Kidney (tissue), 14 donors: ENCODE measurements around the gene ZFP1. TPM values are rescaled to one million over a fixed set of nuclear protein-coding genes. Genes with fewer than 3 reads are reported as not detected.

ENCODE experiments used
- DNase-seq, 5 donors: peaks; one replicate each; pipeline ENCODE4 v3.0.0-alpha.2; 2013 to 2020
- FAIRE-seq: peaks from 2 replicates; lab custom pipeline; 2012; peaks lifted over from hg19 to GRCh38; lab: Jason Lieb, UNC
- H3K27ac ChIP-seq, 2 donors: one replicate each; pipeline ENCODE4 v1.7.0; 2013; ENCODE audit warnings: low read depth in 2 of 2, low read length in 2 of 2, inconsistent platforms in 1 of 2
- H3K27me3 ChIP-seq: one replicate; pipeline ENCODE4 v1.7.1; 2013; ENCODE audit warnings: low read length, inconsistent platforms; ENCODE audit not compliant: control insufficient read depth, insufficient read depth
- H3K36me3 ChIP-seq, 3 donors: one replicate each; pipeline versions ENCODE4 v1.7.0 to v1.7.1; 2013; ENCODE audit warnings: low read length in 3 of 3, control low read depth in 1 of 3, inconsistent platforms in 1 of 3; ENCODE audit not compliant: insufficient read depth in 3 of 3, control insufficient read depth in 2 of 3
- H3K4me1 ChIP-seq, 3 donors: one replicate each; pipeline versions ENCODE4 v1.7.0 to v1.7.1; 2013; ENCODE audit warnings: low read length in 3 of 3, inconsistent platforms in 1 of 3, low read depth in 1 of 3; ENCODE audit not compliant: control insufficient read depth in 2 of 3, insufficient read depth in 2 of 3
- H3K4me3 ChIP-seq, 3 donors: one replicate each; pipeline versions ENCODE4 v1.7.0 to v1.8.1; 2013; ENCODE audit warnings: low read length in 3 of 3, control low read depth in 1 of 3, inconsistent platforms in 1 of 3
- H3K9ac ChIP-seq, 3 donors: one replicate each; pipeline versions ENCODE4 v1.7.0 to v1.7.1; 2013; ENCODE audit warnings: low read length in 3 of 3, control low read depth in 1 of 3, inconsistent platforms in 1 of 3
- H3K9me3 ChIP-seq, 3 donors: one replicate each; pipeline versions ENCODE4 v1.7.0 to v1.7.1; 2013; ENCODE audit warnings: low read length in 3 of 3, control low read depth in 1 of 3, inconsistent platforms in 1 of 3; ENCODE audit not compliant: control insufficient read depth in 2 of 3, insufficient read depth in 1 of 3
- CTCF ChIP-seq: IDR thresholded peaks from 3 replicates; pipeline ENCODE4 v1.5.1; 2012; ENCODE audit warnings: mild to moderate bottlenecking, moderate library complexity, borderline replicate concordance; ENCODE audit not compliant: insufficient read depth; ENCODE audit errors: extremely low read depth
- intact Hi-C: fragments of 100-400 bp; cut with DNase I; formaldehyde crosslinking; loops from one replicate; pipeline ENCODE4 v1.11.1; 2022
- polyA plus RNA-seq: library from polyadenylated mRNA; stranded (reverse); fragments of 350-450 nt; fragmentation: Illumina TruSeq; extraction: RNeasy Lipid Tissue Mini Kit (QIAGEN cat#74804); gene quantifications from one replicate; pipeline ENCODE4 v1.2.3, GENCODE V29; 2014; ENCODE audit warnings: low read depth, low replicate concordance; ENCODE audit not compliant: insufficient read depth
- total RNA-seq: library from RNA; stranded (reverse); fragmentation: NEBNext Ultra II Directional; extraction: Animal tissue kit (Norgen Biotek cat#: 25700); gene quantifications from one replicate; pipeline ENCODE4 v1.2.1, GENCODE V29; 2021
- donor health status: control.
- donor health status: control.
- donor health status: control.
- donor health status: control.
- donor health status: control.
- donor health status: DM: yes; HTN: yes; CAD: no.
- donor health status: Normal renal cell carcinoma (clear cell type).

The ZFP1 gene
- total and polyA plus RNA-seq, 2 donors from 2014 or later = 4.6 to 9.2 TPM

- peaks cover 0 to 25% (median 3%) of the 10 kb centered on the region in 3 donors for H3K9me3 ChIP-seq
- no peak for FAIRE-seq
- no peak for TF ChIP-seq CTCF
- no peaks in the 10 kb centered on the region for H3K4me1 ChIP-seq
- no peak overlapping the region for H3K9ac ChIP-seq
- DNase-seq = no peak
- H3K27me3 ChIP-seq = no peaks in the 10 kb centered on the region
- intact Hi-C loops = no loop called here
- H3K27ac ChIP-seq = no peak overlapping the region
- no peak overlapping the region for H3K4me3 ChIP-seq
- H3K36me3 ChIP-seq = no peaks in the 10 kb centered on the region
Measured at GRCh38 chr16:75176926-75177325, 28.6 kb downstream of the ZFP1 start.

GRCh38 chr16:75179208-75179607, 30.9 kb downstream of the ZFP1 start:
- Histone ChIP-seq H3K27me3 (no peaks in the 10 kb centered on the region), H3K4me1 (no peaks in the 10 kb centered on the region), H3K27ac (no peak overlapping the region), H3K36me3 (no peaks in the 10 kb centered on the region), H3K9me3 (peaks cover 0 to 19% (median 3%) of the 10 kb centered on the region in 3 donors), H3K9ac (no peak overlapping the region), H3K4me3 (no peak overlapping the region)
- FAIRE-seq (no peak), DNase-seq (no peak)
- no peak for TF ChIP-seq CTCF
- intact Hi-C loops = no loop called here

- H3K4me3 ChIP-seq = no peak overlapping the region
- H3K9ac ChIP-seq = no peak overlapping the region
- H3K9me3 ChIP-seq = peaks cover 0 to 5% (median 2%) of the 10 kb centered on the region in 3 donors
- DNase-seq (no peak), FAIRE-seq (no peak)
- H3K27me3 ChIP-seq = no peaks in the 10 kb centered on the region
- intact Hi-C loops = no loop called here
- no peak overlapping the region for H3K27ac ChIP-seq
- no peaks in the 10 kb centered on the region for H3K36me3 ChIP-seq
- no peaks in the 10 kb centered on the region for H3K4me1 ChIP-seq
- no peak for TF ChIP-seq CTCF
Measured at GRCh38 chr16:75181630-75182029, 33.3 kb downstream of the ZFP1 start.
